Stimulated activated CD4-positive, alpha-beta T cell treated with anti-CD3 and anti-CD28 coated beads, Interleukin-2, amount 100 ng/mL, for 24 hours (primary cell): ENCODE results near the gene GPR6.

Source experiments
- DNase-seq, 2 donors: peaks; one replicate each; pipeline ENCODE4 v3.0.0-alpha.2; 2020

Gene GPR6

GRCh38 chr6:110002676-110003075 is 24.6 kb downstream of the GPR6 start:
- DNase-seq, result no peak

GRCh38 chr6:110013386-110013785 is 35.3 kb downstream of the GPR6 start:
- no peak for DNase-seq

GRCh38 chr6:110015206-110015605 is 37.1 kb downstream of the GPR6 start:
- no peak for DNase-seq

GRCh38 chr6:110017306-110017705 is 39.2 kb downstream of the GPR6 start:
- DNase-seq, result no peak

- DNase-seq, result no peak
Measured at GRCh38 chr6:110017946-110018345, 39.8 kb downstream of the GPR6 start.

- no peak for DNase-seq
Measured at GRCh38 chr6:110018486-110018885, 40.4 kb downstream of the GPR6 start.

- no peak for DNase-seq
Measured at GRCh38 chr6:110020888-110021287, 42.8 kb downstream of the GPR6 start.

GRCh38 chr6:110029144-110029543 is 51.0 kb downstream of the GPR6 start:
- no peak for DNase-seq
